K562 (cell line): ENCODE results near the gene SLC30A3. TPM values are rescaled to one million over a fixed set of nuclear protein-coding genes. Genes with fewer than 3 reads are reported as not detected.

Experiments
- ATAC-seq: fragments of 200-7000 bp; cut with Tn5 transposase; 3 replicates; pipeline ENCODE4 v1.9.1; 2020; ENCODE audit warnings: moderate library complexity
- BruUV-seq: library from RNA; stranded (reverse); fragments of 400-500 nt; replicated peaks from 2 replicates; lab custom pipeline; 2021; lab: Mats Ljungman, UMichigan
- CTCF ChIA-PET: fragments of 300-600 bp; formaldehyde crosslinking; extraction: SDS; loops from one replicate; lab custom pipeline; 2021; ENCODE audit warnings: low intra/inter-chr PET ratio; lab: Yijun Ruan, JAX
- POLR2A ChIA-PET: fragments of 300-600, 350-650 bp; sonication (Branson Sonifier 250); formaldehyde crosslinking; extraction: SDS; loops from one replicate; lab custom pipeline; 2021; ENCODE audit warnings: antibody characterized with exemption, inconsistent platforms; lab: Yijun Ruan, JAX
- DNase-seq, 4 experiments: peaks; one replicate each; pipeline versions ENCODE4 v3.0.0 to v3.0.0-alpha.2; 2011 to 2018; ENCODE audit warnings: low spot score in 3 of 4, mixed read lengths in 3 of 4; ENCODE audit errors: extremely low read depth in 1 of 4
- FAIRE-seq: peaks from 2 replicates; lab custom pipeline; 2011; peaks lifted over from hg19 to GRCh38; lab: Jason Lieb, UNC
- H2AFZ ChIP-seq: 2 replicates; pipeline ENCODE4 v1.6.0; 2011; ENCODE audit warnings: low read depth, low read length, control low read depth, inconsistent platforms
- H3K27ac ChIP-seq: fragments of 200-600 bp; 3 replicates; pipeline ENCODE4 v1.8.0; 2011; ENCODE audit warnings: low read depth, mild to moderate bottlenecking, control low read depth, inconsistent platforms, low read length, moderate library complexity, mixed read lengths; ENCODE audit errors: extremely low read depth
- H3K27me3 ChIP-seq, 2 experiments: fragments of 300-600 bp in 1 of 2; 2 replicates in 1 of 2; 3 replicates in 1 of 2; pipeline versions ENCODE4 v1.6.0 to v1.8.0; 2011; ENCODE audit warnings: inconsistent platforms in 2 of 2, low read length in 2 of 2, mild to moderate bottlenecking in 1 of 2, mixed read lengths in 1 of 2, moderate library complexity in 1 of 2; ENCODE audit not compliant: control insufficient read depth in 2 of 2, insufficient read depth in 2 of 2
- H3K36me3 ChIP-seq: fragments of 300-600 bp; 3 replicates; pipeline ENCODE4 v1.8.0; 2011; ENCODE audit warnings: mild to moderate bottlenecking, low read length, inconsistent platforms; ENCODE audit not compliant: control insufficient read depth, insufficient read depth
- H3K4me1 ChIP-seq, 2 experiments: fragments of 200-600 bp in 1 of 2; replicated peaks in 1 of 2; 2 replicates in 1 of 2; 3 replicates in 1 of 2; pipeline versions ENCODE4 v1.5.1 to v1.8.0; 2011; ENCODE audit warnings: inconsistent platforms in 2 of 2, low read length in 2 of 2, mild to moderate bottlenecking in 1 of 2, mixed read lengths in 1 of 2, moderate library complexity in 1 of 2; ENCODE audit not compliant: control insufficient read depth in 2 of 2, insufficient read depth in 2 of 2
- H3K4me2 ChIP-seq: 2 replicates; pipeline ENCODE4 v1.6.1; 2011; ENCODE audit warnings: low read length, control low read depth, inconsistent platforms, mixed read lengths; ENCODE audit not compliant: insufficient read depth
- H3K4me3 ChIP-seq: fragments of 200-600 bp; sonication (generic), shearing (Covaris generic); 2 replicates; pipeline ENCODE4 v1.5.1; 2016; ENCODE audit warnings: control low read depth, inconsistent platforms
- H3K79me2 ChIP-seq: fragments of 200-600 bp; 3 replicates; pipeline ENCODE4 v1.8.0; 2011; ENCODE audit warnings: low read length, inconsistent platforms; ENCODE audit not compliant: control insufficient read depth, insufficient read depth
- H3K9ac ChIP-seq, 2 experiments: 2 replicates each; pipeline versions ENCODE4 v1.6.0 to v1.6.1; 2011; ENCODE audit warnings: low read depth in 2 of 2, low read length in 2 of 2, control low read depth in 1 of 2, inconsistent platforms in 1 of 2, mild to moderate bottlenecking in 1 of 2, mixed read lengths in 1 of 2; ENCODE audit not compliant: insufficient read depth in 1 of 2
- H3K9me1 ChIP-seq: one replicate; pipeline ENCODE4 v1.6.0; 2011; ENCODE audit warnings: inconsistent platforms, mild to moderate bottlenecking, low read length, moderate library complexity; ENCODE audit not compliant: control insufficient read depth, insufficient read depth
- H3K9me3 ChIP-seq: replicated peaks from 2 replicates; pipeline ENCODE4 v1.5.1; 2011; ENCODE audit warnings: low read depth, low read length, inconsistent platforms; ENCODE audit not compliant: control insufficient read depth, insufficient read depth
- H4K20me1 ChIP-seq: replicated peaks from 2 replicates; pipeline ENCODE4 v1.6.1; 2011; ENCODE audit warnings: low read length, inconsistent platforms, mixed read lengths; ENCODE audit not compliant: control insufficient read depth, insufficient read depth
- ADNP ChIP-seq: fragments of 200-800 bp; sonication (Bioruptor generic); IDR thresholded peaks from 2 replicates; pipeline ENCODE4 v1.6.1; 2016; ENCODE audit warnings: missing genetic modification characterization, missing compliant biosample characterization
- CHD1 ChIP-seq: fragments of 200-600 bp; sonication (generic); IDR thresholded peaks from one replicate; pipeline ENCODE4 v1.6.1; 2012; ENCODE audit warnings: mild to moderate bottlenecking, moderate library complexity, low read length, inconsistent platforms
- EGR1 ChIP-seq: fragments of 450-650 bp; conservative IDR thresholded peaks from 2 replicates; pipeline ENCODE4 v1.6.1; 2017; ENCODE audit warnings: mild to moderate bottlenecking
- GTF2F1 ChIP-seq: IDR thresholded peaks from 2 replicates; pipeline ENCODE4 v1.6.1; 2011; ENCODE audit warnings: low read depth, low read length, improper control_type of control experiment
- HNRNPL ChIP-seq: fragments of 200-400 bp; formaldehyde crosslinking; IDR thresholded peaks from 2 replicates; pipeline ENCODE4 v1.6.1; 2017; ENCODE audit warnings: low read depth, mild to moderate bottlenecking, low read length
- PHF20 ChIP-seq: fragments of 450-650 bp; IDR thresholded peaks from 2 replicates; pipeline ENCODE4 v1.6.1; 2018; ENCODE audit not compliant: partially characterized antibody
- POLR2G ChIP-seq: fragments of 200-400 bp; formaldehyde crosslinking; IDR thresholded peaks from 2 replicates; pipeline ENCODE4 v1.6.1; 2017; ENCODE audit warnings: low read depth, mild to moderate bottlenecking, antibody characterized with exemption, low read length, moderate library complexity
- RBFOX2 ChIP-seq: fragments of 200-400 bp; formaldehyde crosslinking; IDR thresholded peaks from 2 replicates; pipeline ENCODE4 v1.6.1; 2017; ENCODE audit warnings: low read depth, mild to moderate bottlenecking, low read length, moderate library complexity
- TCF7L2 ChIP-seq: fragments of 150-350 bp; IDR thresholded peaks from 2 replicates; pipeline ENCODE4 v1.6.1; 2016; ENCODE audit warnings: low read depth, mild to moderate bottlenecking, low read length, moderate library complexity
- ZBTB9 ChIP-seq: fragments of 450-650 bp; formaldehyde crosslinking; IDR thresholded peaks from 2 replicates; pipeline ENCODE4 v1.4.0; 2020; ENCODE audit warnings: mild to moderate bottlenecking, moderate library complexity
- WGBS: fragments of 100-300 bp; shearing (Covaris generic); methylation state at CpG from one replicate; pipeline ENCODE4 v1.1.6; 2016; ENCODE audit warnings: low coverage, mixed read lengths; ENCODE audit not compliant: insufficient coverage; ENCODE audit errors: missing lambda C conversion rate; 5-methylcytosine and 5-hydroxymethylcytosine counted together
- in situ Hi-C: fragments of 300-500 bp; cut with MboI; formaldehyde crosslinking; loops from 4 replicates; pipeline ENCODE4 v1.15.0; 2018; ENCODE audit warnings: inconsistent platforms, mixed read lengths
- intact Hi-C: fragments of 100-400 bp; cut with micrococcal nuclease; formaldehyde crosslinking; loops from 2 replicates; pipeline ENCODE4 v1.14.2; 2022
- polyA plus RNA-seq, 8 experiments: library from polyadenylated mRNA; depleted of rRNA in 4 of 8; stranded (reverse) in 5 of 8; unstranded in 3 of 8; fragments of >200 nt; fragmentation: Nextera tagmentation in 2 of 8; fragmentation: Illumina TruSeq in 1 of 8; extraction: Ambion mirVana in 2 of 8; extraction: Trizol in 1 of 8; gene quantifications; 2 replicates each; pipeline versions ENCODE4 v1.2.1 to v1.2.3, GENCODE V29; 2011 to 2014; ENCODE audit warnings: inconsistent platforms in 1 of 8, missing spikeins in 1 of 8
- total RNA-seq, 7 experiments: library from RNA; depleted of rRNA in 6 of 7; stranded (reverse); fragments of >200 nt in 6 of 7; fragmentation: Illumina TruSeq in 2 of 7; extraction: Trizol in 2 of 7; gene quantifications; 2 replicates each; pipeline versions ENCODE4 v1.2.1 to v1.2.3, GENCODE V29; 2011 to 2021; ENCODE audit warnings: low replicate concordance in 1 of 7
- TF ChIP-seq, protein P1 (sequence below): fragments of 250-450 bp; sonication (Bioruptor Pico); IDR thresholded peaks from 2 replicates; pipeline ENCODE4 v1.8.0; 2021; ENCODE audit warnings: borderline replicate concordance, mild to moderate bottlenecking, moderate library complexity; ENCODE audit not compliant: poor library complexity, severe bottlenecking

The SLC30A3 gene
- total and polyA plus RNA-seq, 9 of the 15 experiments (the other 6 are each of a cell fraction or from before 2014, with no cell fraction given): 0.03 to 2.7 (median 0.89) TPM; not detected in 1

DNA sequence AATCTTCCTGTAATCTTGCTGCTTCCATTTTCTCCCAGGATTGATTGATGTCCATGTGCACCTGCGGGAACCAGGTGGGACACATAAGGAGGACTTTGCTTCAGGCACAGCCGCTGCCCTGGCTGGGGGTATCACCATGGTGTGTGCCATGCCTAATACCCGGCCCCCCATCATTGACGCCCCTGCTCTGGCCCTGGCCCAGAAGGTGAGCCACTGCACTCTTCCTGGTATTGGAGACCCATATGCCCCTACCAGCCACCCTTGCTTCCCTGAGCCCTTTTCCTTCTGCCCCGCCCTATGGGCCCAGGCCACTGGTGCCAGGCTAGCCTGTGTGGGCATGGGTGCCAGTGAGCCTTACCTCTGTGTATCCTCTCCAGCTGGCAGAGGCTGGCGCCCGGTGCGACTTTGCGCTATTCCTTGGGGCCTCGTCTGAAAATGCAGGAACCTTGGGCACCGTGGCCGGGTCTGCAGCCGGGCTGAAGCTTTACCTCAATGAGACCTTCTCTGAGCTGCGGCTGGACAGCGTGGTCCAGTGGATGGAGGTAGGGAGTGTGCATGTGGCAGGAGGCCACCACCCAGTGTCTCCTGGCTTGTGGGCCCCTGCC is 25.4 kb downstream of the SLC30A3 start:
- Histone ChIP-seq H3K36me3 (peaks cover 98% of the 10 kb centered on the region), H2AFZ (no peak overlapping the region), H4K20me1 (no peaks in the 10 kb centered on the region), H3K79me2 (no peaks in the 10 kb centered on the region), H3K9ac (peak overlapping the region in 1 of 2 experiments; percentile 31; a peak in 2 of 4 replicates), H3K9me3 (no peaks in the 10 kb centered on the region), H3K4me3 (no peak overlapping the region), H3K4me2 (no peak overlapping the region)
- ATAC-seq (no peak), DNase-seq (no peak)
- ChIA-PET POLR2A (no interaction called here), CTCF (no interaction called here)
- 96% methylated on average over 13 of the region's 15 CpGs for WGBS
- BruUV-seq: no TSS peak
- intact Hi-C loops (no loop called here), in situ Hi-C loops (loop anchor here (5.0 kb wide), 1 partner anchor 50 kb away; no protein-coding TSS in a partner anchor)
- TF ChIP-seq TCF7L2: no peak
- TF ChIP-seq RBFOX2: peak; percentile 45; the same call in 1 of the 2 replicates
- peak; percentile 53; the same call in 1 of the 2 replicates for TF ChIP-seq POLR2G
- TF ChIP-seq HNRNPL: no peak
- TF ChIP-seq, all 486 proteins: peak for 2
- no peaks in the 10 kb centered on the region for H3K27me3 ChIP-seq
- H3K4me1 ChIP-seq: peaks cover 0 to 3% of the 10 kb centered on the region in 2 experiments; a peak in 1 of 5 replicates
- no peak for FAIRE-seq
- H3K9me1 ChIP-seq: no peaks in the 10 kb centered on the region
- H3K27ac ChIP-seq: no peak overlapping the region

GRCh38 chr2:27236626-27237025 is 26.2 kb downstream of the SLC30A3 start:
- in situ Hi-C loops (loop anchor here (5.0 kb wide), 1 partner anchor 51 kb away; no protein-coding TSS in a partner anchor), intact Hi-C loops (no loop called here)
- BruUV-seq: no TSS peak
- no peaks in the 10 kb centered on the region for H3K9me1 ChIP-seq
- WGBS: 88% methylated on average over 3 of the region's 3 CpGs
- CTCF ChIA-PET: interaction anchor here (0.6 kb wide), 1 partner anchor 133 kb away, joined by 3 read pairs; no protein-coding TSS in a partner anchor
- no peak overlapping the region for H3K27ac ChIP-seq
- no peak for FAIRE-seq
- no peaks in the 10 kb centered on the region for H4K20me1 ChIP-seq
- H3K79me2 ChIP-seq: no peaks in the 10 kb centered on the region
- no peak overlapping the region for H2AFZ ChIP-seq
- no peak overlapping the region for H3K4me3 ChIP-seq
- H3K36me3 ChIP-seq: peaks cover 98% of the 10 kb centered on the region
- ATAC-seq: no peak
- POLR2A ChIA-PET: interaction anchor here (0.7 to 1.1 kb wide), 3 partner anchors 20 to 86 kb away, joined by 3 to 5 read pairs (median 3); partner anchors contain the start of genes CAD and MPV17
- DNase-seq: no peak
- H3K27me3 ChIP-seq: no peaks in the 10 kb centered on the region
- no peaks in the 10 kb centered on the region for H3K9me3 ChIP-seq
- peaks cover 0 to 3% of the 10 kb centered on the region in 2 experiments; a peak in 1 of 5 replicates for H3K4me1 ChIP-seq
- H3K4me2 ChIP-seq: no peak overlapping the region
- H3K9ac ChIP-seq: no peak overlapping the region
- TF ChIP-seq, protein P1, sequence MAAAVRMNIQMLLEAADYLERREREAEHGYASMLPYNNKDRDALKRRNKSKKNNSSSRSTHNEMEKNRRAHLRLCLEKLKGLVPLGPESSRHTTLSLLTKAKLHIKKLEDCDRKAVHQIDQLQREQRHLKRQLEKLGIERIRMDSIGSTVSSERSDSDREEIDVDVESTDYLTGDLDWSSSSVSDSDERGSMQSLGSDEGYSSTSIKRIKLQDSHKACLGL (CRISPR knock-in tag): no peak
- no peak for TF ChIP-seq EGR1
- no peak for TF ChIP-seq ZBTB9
- no peak for TF ChIP-seq GTF2F1
- TF ChIP-seq PHF20: no peak
- TF ChIP-seq CHD1: no peak
- no peak for TF ChIP-seq ADNP (tag)
